Lung microvascular endothelial cell (primary cell): Measurements from ENCODE around the gene IL22RA2. TPM values are rescaled to one million over a fixed set of nuclear protein-coding genes. Genes with fewer than 3 reads are reported as not detected.
A peak's percentile ranks its signal among the peaks of the same experiment; 100 is the strongest.

Experiments
- DNase-seq, 2 donors: peaks; one replicate each; pipeline versions ENCODE4 v3.0.0 to v3.0.0-alpha.2; 2010; ENCODE audit warnings: low read depth in 2 of 2
- total RNA-seq: library from RNA; depleted of rRNA; stranded (reverse); fragments of >200 nt; gene quantifications from 2 replicates; pipeline ENCODE4 v1.2.1, GENCODE V29; 2014

IL22RA2 gene
- total RNA-seq, 1 donor from 2014 or later = not detected

DNA sequence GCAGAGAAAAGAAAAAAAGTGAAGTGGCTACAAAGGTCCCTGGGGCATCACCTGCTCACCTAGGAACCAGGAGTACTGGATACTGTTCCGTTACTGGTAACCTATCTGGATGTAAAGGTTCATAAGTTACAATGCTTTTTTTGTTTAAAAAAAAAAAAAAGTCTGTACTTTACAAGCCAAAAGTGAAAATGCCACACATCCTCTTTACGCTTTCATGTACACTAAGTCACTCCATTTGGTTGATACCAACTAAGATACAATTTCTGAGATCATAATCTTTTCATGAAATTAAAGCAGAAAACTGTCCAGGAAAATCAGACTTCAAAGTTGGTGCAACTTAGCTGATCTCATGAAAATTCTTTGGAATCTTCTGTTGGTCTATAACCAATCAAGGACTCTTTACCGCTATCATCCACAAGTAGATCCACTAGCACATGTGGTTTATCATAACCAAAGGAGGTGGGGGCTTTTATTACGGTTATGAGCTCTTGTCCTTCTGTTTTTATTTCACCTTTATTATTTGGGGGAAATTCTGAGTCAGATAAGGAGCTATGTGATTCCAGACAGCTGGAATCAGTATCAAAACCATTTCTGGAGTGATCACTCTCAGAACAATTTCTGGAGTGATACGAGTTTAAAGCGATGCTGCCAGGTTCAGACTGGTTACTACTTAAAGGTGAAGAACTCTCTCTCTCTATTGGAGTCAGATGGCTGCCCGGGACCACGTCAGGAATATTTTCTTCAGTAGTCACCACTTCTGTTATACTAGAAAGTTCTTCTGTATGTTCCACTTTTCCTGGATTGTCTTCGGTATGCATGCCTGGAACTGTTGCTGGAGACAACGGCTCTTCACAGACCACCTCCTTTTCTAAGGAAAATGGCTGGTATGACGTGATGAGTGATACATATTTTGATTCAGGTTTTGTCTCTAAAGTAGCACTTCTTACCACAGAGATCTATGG is 24.5 kb upstream of the IL22RA2 start:
- no peak for DNase-seq

DNA sequence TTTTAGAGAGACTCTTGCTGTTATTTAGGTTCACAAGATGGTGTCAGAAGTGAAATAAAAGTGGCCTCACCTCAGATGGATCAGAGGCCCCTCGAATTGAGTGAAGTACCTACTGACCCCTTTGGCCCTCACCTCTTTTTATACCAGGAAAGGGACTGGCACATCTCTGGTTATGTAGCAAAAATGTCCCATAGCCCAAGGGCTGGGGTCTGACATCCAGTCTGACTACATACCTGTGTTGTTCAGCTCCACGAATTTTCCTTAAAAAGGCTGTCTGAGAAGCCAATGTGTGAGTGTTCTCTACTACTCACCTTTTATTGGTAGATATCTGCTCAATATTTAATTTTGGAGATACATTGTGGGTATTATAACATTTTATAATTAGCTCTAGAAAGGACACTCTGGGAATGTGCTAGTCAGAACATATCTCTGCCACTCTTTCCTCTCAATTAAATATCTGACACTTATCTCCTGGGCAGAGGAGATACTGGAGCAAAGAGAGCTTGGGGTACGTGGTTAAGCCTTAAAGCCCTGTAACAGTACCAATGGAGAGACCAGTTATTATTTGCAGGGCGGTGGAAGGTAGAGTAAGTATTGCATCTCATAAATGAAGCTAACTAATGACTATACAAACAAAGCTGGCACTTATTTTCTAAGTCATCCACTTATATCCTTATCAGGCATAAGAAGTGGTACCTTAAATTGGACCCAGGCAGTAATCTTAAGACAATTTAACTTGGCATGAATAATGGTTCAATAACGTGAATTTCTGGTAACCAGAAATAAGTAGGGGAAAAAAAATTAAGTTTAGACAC is 20.0 kb upstream of the IL22RA2 start:
- DNase-seq = no peak

DNA sequence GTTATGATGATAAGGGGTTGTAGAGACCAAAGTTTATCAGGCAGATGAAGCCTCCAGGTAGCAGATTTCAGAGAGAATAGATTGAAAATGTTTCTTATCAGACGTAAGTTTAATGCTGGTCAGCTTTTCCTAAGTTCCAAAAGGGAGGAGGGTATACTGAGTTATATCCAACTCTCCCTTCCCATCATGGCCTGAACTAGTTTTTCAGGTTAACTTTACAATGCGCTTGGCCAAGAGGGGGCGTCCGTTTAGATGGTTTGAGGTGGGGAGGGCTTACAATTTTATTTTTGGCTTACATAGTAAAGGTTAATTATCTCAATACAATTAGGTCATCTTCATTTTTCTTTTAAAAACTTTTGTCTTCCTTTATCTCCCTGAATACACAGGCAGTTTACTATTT is 19.4 kb upstream of the IL22RA2 start:
- no peak for DNase-seq

DNA sequence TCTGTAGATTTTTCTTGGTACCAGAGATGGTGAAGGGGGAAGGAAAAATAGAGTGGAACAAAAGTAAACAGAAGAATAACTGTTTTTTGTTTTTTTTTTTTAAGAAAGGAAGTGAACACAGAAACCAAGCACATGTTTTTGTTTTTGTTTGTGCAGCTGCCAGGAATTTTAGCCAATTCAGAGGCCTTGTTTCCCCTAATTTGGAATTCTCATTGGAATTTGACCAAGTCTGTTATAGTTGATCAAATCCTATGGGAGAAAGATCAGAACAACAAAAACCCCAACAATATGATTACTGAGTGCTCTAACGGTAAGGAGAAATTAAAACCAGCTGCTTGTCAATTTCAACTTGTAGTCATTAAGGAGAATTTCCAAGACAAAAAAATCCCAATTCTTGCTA is 18.2 kb upstream of the IL22RA2 start:
- no peak for DNase-seq

DNA sequence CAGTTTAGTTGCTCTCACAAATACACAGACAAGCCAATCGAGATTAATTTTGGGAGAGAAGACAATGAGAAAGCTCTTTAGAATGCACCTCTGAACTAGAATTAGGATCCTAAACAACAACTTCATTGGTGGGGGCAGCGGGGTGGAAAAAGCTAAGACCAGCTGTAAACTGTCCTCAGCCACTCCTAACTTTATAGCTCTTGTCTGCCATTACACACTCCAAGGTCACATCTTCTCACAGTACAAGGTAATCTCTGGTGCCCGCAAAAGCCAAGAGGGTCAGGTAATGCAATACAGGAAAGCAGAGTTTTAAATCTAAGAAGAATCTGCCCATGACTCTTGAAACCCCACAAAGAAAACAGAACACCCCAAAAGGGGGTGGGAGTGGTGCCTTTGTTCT is 17.8 kb upstream of the IL22RA2 start:
- DNase-seq = no peak

DNA sequence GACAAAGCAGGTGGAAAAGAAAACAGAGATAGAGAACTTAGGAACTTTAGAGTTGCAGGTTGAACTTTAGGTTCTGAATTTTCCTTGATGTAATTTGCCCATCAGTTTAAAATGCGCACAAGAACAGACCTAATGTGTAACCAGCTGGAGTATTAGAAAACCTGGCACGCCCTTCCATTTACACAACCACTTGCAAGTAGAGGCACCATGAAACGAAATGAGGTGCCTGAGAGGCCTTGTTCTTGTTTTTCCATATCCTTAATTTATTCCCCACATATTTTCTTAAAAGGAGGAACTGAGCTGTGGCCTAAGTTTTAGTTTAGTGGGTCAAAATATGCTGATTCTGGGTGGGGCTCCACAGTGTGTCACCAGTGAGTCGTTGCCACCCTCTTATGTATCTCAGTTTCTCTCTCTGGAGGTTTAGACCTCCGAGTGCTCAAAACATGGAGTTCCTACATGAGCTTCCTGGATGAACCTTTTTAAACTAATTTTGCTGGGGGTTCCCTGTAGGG is 17.2 kb upstream of the IL22RA2 start:
- DNase-seq = no peak

DNA sequence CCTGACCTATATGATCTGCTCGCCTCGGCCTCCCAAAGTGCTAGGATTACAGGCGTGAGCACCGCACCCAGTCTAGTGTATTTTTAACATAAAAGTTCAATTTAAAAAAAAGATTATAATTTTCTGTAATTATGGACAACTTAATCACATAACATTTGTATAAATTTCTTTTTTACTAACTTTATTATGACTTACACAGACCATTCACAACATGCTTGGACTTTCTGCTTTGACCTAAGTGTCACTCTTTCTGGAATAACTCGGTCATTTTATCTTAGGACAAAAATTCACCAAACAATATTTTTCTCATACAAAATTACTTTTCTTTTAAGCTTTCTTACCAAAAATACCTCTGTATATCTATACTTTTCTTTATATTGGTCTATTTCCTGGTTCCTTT is 15.4 kb upstream of the IL22RA2 start:
- peak in 1 of 2 donors; percentile 10 for DNase-seq

DNA sequence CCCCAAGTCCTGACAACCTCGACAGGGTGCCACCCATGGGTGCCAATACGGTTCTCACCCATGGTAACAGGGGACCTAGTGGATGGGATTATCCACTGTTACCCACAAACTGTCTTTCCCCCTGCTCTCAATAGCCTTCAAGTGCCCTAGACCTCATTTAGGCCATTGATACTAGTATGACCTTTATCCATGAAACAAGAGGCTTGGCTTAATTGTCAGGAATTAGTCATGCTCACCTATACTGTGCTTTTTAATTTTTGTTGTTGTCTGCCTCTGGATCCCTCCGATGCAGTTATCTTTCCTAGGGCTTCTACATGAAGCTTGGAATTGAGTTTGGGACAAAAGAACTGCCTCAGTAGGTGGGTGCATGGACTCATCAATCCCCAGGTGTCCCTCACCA is 11.8 kb upstream of the IL22RA2 start:
- no peak for DNase-seq

DNA sequence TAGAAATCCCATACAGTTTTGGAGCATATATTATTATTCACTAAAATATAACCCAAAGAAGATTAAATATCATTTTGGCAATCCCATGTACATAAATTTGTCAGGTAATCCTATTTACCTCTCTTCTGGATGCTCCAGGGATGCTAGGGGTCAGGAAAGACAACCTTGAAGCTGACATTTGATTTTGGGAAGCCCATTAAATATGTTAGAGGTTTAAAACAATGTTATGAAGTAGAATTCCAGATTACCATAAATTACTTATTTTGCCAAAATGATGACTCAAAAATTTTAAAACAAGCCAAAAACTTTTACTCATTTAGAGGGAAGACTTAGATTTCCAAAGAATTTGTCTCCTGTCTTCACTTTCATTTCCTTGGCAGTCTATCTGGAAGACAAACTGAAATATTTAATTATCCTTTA is 9.2 kb upstream of the IL22RA2 start:
- no peak for DNase-seq

DNA sequence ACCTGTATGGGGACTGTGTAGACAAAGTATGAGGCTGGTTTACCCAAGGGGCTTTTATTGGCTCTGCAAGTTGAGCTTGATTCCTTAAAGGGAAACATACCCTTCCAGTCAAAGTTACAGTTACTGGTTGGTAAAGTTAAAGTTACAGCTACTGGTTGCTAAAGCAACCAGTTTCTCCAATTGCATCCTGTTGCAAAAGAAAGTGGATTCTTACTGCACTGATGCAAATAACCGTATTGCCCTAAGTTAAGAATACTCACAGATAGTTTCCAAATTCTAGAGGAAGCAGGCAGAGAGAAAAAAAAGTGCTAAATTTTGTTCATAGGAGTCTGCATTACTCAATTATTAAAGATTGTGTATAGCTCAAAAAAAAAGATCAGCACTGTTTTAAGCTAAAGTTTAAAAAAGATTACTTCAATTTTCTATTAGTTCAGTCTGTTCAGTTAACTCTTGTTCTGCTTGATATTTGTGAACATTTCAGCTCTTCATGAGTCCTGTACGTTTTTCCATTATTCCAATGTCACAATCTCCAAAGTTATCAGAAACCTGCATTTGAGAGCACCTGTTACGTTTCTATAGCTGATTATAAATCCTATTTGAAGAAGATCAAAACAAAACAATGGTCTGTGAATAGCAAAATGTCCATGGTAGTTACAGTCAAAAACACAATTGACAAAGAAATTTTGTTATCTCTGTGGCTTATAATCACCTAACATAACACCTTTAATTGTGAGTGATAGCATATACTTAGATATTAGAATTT is 8.6 kb upstream of the IL22RA2 start:
- no peak for DNase-seq

DNA sequence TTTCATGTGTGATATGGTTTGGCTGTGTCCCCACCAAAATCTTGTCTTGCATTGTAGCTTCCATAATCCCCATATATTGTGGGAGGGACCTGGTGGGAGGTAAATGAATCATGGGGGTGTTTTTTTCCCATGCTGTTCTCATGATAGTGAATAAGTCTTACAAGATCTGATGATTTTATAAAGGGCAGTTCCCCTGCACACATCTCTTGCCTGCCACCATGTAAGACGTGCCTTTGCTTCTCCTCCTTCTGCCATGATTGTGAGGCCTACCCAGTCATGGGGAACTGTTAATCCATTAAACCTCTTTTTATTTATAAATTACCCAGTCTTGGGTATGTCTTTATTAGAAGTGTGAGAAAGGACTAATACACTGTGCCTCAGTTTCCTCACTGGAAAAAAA is 4.2 kb upstream of the IL22RA2 start:
- no peak for DNase-seq

DNA sequence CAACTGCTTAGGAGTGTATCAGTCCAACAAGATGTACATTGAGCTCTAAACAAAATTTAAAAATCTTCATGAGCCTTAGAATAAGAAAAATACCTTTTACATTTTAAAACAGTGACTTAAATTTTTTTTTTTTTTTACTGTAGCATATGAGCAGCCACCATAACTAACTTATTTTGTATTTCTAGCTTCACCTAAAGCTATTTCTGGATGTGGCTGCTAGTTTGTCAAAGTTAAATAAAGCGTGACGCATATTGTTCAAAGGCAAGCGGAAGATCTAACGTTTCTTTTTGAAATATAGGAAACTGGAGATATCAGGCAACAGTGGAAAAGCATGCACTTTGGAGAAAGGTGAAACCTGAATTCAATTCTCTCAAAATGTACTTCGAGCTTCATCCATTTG is 3.3 kb upstream of the IL22RA2 start:
- DNase-seq = no peak

DNA sequence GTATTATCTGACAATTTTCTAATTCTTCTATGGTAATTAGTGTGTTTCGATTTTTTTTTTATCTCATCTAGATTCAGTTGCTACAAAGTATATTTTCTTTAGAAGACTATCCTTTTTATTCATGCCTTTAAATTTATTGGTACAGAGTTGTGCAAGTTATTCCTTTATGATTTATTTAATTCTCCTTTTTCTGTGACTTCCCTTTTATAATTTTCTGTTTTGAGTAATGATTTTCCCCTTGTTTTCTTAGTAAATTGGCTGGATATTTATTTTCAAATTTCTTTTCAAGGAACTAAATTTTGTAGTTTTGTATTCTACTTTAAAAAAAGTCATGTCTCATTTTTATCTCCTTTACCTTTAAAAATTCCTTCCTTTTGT is 2.4 kb upstream of the IL22RA2 start:
- DNase-seq = no peak

DNA sequence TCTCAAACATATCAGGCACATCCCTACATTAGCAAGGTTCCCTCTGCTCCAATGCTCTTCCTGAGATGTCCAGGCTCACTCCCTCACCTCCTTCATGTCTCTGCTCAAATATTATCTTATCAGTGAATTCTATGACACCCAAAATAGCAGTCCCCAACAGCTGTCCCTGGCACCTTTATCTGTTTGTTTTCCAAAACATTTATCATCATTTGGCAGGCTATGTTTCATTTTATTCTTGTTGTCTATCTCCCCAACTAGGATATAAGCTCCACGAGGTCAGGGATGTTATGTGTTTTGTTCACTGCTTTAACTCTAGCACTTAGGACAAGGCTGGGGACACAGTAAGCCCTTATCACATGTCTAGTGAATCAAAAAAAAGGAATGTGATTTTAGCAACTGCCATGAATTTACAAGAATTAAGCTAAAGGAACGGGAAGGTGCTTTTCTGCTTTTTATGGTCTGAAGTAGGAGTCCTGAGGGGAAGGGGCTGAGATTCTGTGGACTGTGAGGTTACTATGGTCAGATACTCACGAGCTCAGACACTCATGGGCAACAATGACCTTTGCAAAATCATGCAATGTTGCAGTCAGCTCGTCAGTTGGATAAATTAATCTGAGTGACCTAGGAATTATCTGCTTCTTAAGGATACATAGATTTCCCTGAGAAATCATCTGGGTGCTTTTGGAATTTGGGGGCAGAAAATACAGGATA is 1.9 kb upstream of the IL22RA2 start:
- no peak for DNase-seq

DNA sequence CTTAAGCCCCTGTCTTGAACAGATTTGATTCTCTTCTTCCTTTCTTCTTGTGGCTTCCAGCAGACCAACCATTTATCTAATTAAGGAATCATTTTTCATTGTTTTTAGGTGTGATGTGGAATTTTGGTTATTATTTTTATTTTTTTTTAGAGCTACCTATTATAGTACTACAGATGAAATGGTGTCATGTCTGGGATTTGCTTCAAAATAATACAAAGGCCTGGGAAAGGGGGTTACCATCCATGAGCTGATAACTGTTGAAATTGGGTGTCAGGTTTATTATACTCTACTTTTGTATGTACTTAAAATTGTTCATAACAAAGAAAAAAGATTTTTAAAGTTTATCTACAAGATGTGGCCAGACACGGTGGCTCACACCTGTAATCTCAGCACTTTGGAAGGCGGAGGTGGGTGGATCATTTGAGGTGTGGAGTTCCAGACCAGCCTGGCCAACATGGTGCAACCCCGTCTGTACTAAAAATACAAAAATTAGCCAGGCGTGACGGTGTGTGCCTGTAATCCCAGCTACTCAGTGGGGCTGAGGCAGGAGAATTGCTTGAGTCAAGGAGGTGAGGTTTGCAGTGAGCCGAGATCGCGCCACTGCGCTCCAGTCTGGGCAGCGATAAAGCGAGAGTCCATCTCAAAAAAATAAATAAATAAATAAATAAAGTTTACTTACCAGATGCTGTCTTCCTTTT is 561 bp downstream of the IL22RA2 start:
- no peak for DNase-seq

DNA sequence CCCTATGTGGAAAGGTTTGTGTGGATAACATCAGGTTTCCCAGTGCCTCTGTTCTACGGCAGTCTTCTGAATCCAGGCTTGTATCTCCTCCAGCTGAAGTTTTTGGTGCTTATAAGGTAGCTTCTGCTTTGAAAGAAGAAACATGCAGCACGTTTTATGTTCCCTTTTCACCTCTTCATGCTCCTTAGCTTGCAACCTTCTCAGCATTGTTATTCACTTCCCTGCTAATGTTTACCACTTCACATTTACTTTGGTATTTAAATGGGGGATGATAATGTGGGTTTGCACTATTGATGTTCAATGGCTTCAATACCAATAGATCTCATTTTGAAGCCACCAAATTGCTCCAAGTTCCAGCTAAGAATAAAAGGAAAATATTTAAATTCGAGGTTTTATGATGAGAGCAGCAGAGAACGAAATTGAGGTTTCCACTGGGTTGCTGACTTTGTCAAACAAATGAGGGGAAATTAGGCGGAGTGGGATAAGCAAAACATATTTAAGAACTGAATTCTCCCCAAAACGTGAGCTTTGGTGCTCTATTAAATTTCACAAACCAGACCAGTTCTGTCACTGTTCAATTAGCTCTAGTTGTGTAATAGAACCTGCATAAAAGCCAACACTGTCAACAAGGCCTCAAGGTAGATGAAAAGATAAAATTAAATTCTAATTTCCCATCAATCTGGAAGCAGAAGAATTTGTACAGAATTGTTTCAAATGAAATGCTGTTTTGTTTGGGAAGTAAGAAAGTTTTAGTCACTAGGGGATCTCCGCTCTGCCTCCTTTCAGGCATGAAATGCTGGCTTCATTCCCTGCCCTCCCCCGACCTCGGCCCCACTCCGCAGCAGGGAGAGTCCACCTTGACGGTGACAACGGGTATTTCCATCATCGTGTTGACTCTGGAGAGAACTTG is 1.4 kb downstream of the IL22RA2 start:
- DNase-seq = no peak

DNA sequence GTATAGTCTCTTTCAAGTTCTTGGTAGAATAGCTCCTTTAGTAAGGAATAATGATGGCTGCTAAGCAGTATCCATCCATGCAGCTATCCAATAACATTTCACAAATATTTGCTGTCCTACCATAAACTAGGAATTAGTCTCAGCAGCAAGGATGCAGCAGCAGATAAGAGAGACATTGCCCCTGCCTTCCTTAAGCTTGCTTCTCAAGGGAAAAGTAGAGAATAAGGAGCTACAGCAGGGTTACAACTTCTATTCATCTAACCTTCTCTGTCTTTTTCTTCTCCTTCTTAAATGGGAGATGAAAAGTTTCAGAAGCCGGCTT is 2.4 kb downstream of the IL22RA2 start:
- DNase-seq = no peak

DNA sequence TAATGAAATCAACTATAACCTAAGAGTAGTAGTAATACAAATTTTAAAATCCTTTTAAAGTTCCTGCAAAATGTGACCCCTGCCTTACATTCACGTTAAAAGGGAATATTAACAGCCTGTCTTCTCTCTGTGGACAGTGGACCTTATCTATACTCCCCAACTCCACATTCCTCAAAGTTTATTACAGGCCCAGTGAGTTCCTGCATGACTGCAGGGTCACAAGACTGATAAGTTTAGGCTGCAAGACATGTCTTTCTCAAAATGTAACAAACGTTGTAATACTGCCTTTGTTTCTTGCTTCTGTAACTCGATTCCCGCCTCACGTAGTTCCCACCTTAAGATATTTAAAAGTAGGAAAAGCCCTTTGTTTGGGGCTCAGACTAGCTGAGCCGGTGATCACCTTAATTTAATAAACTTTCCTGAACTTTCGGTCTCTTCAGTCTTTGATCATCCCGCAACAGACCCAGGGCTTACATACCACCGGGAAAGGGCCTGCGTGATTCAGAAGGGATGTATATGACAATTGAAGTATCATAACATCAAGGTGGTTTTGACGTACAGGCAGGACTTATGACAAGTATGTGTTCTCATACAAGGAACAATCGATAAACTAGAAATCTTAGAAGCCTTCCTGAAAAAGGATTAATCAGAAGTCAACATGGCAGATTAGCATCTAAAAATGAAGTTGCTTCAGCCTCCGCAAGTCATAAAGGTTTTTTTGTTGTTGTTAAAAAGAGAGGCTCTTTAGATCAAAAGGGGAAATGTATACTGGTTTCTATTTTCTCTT is 3.0 kb downstream of the IL22RA2 start:
- DNase-seq = no peak
